Measurements from ENCODE around the gene PRKAR2B.
"Not testable (repeated sequence)": the region's sequence is repeated elsewhere in the genome, so short reads cannot be mapped to it uniquely, and the experiment has no call there.

Gene PRKAR2B

DNA sequence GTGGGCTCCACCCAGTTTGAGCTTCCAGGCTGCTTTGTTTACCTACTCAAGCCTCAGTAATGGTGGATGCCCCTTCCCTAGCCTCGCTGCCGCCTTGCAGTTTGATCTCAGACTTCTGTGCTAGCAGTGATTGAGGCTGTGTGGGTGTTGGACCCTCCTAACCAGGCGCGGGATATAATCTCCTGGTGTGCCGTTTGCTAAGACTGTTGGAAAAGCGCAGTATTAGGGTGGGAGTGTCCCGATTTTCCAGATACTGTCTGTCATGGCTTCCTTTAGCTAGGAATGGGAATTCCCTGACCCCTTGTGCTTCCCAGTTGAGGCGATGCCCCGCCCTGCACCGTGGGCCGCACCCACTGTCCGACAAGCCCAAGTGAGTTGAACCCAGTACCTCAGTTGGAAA lies 54.6 kb downstream of the PRKAR2B start:
- not testable (repeated sequence) for H3K27me3 ChIP-seq (ENCODE audit: control insufficient read depth in 1 of 2, insufficient read depth in 2 of 2, low read length in 2 of 2); H3K4me3 ChIP-seq (ENCODE audit: low read depth in 1 of 2, low read length in 2 of 2); H3K9me3 ChIP-seq (ENCODE audit: control insufficient read depth in 1 of 2, low read length in 2 of 2); H3K36me3 ChIP-seq (ENCODE audit: control insufficient read depth in 1 of 2, insufficient read depth in 2 of 2, low read length in 2 of 2); H3K27ac ChIP-seq (ENCODE audit: low read depth, low read length); H3K9ac ChIP-seq (ENCODE audit: low read depth in 1 of 2, low read length in 2 of 2); H3K4me1 ChIP-seq (ENCODE audit: control insufficient read depth in 1 of 2, insufficient read depth in 2 of 2, low read length in 2 of 2)

- Histone ChIP-seq H3K9ac (ENCODE audit: low read depth in 1 of 2, low read length in 2 of 2) (no peak overlapping the region), H3K27me3 (ENCODE audit: control insufficient read depth in 1 of 2, insufficient read depth in 2 of 2, low read length in 2 of 2) (no peaks in the 10 kb centered on the region)
Measured at GRCh38 chr7:107100824-107101223, 56.3 kb downstream of the PRKAR2B start.

GRCh38 chr7:107103369-107103768 lies 58.9 kb downstream of the PRKAR2B start:
- no peaks in the 10 kb centered on the region for H3K36me3 ChIP-seq (ENCODE audit: control insufficient read depth in 1 of 2, insufficient read depth in 2 of 2, low read length in 2 of 2)
- H3K9ac ChIP-seq (ENCODE audit: low read depth in 1 of 2, low read length in 2 of 2), result no peak overlapping the region
- no peaks in the 10 kb centered on the region for H3K4me1 ChIP-seq (ENCODE audit: control insufficient read depth in 1 of 2, insufficient read depth in 2 of 2, low read length in 2 of 2)
- no peak overlapping the region for H3K27ac ChIP-seq (ENCODE audit: low read depth, low read length)
- H3K4me3 ChIP-seq (ENCODE audit: low read depth in 1 of 2, low read length in 2 of 2), result no peak overlapping the region
- no peaks in the 10 kb centered on the region for H3K9me3 ChIP-seq (ENCODE audit: control insufficient read depth in 1 of 2, low read length in 2 of 2)
- no peaks in the 10 kb centered on the region for H3K27me3 ChIP-seq (ENCODE audit: control insufficient read depth in 1 of 2, insufficient read depth in 2 of 2, low read length in 2 of 2)

More at GRCh38 chr7:107100824-107101223, 56.3 kb downstream of the PRKAR2B start:
- Histone ChIP-seq H3K9me3 (ENCODE audit: control insufficient read depth in 1 of 2, low read length in 2 of 2) (no peaks in the 10 kb centered on the region), H3K27ac (ENCODE audit: low read depth, low read length) (no peak overlapping the region), H3K4me1 (ENCODE audit: control insufficient read depth in 1 of 2, insufficient read depth in 2 of 2, low read length in 2 of 2) (no peaks in the 10 kb centered on the region), H3K36me3 (ENCODE audit: control insufficient read depth in 1 of 2, insufficient read depth in 2 of 2, low read length in 2 of 2) (no peaks in the 10 kb centered on the region), H3K4me3 (ENCODE audit: low read depth in 1 of 2, low read length in 2 of 2) (no peak overlapping the region)

DNA sequence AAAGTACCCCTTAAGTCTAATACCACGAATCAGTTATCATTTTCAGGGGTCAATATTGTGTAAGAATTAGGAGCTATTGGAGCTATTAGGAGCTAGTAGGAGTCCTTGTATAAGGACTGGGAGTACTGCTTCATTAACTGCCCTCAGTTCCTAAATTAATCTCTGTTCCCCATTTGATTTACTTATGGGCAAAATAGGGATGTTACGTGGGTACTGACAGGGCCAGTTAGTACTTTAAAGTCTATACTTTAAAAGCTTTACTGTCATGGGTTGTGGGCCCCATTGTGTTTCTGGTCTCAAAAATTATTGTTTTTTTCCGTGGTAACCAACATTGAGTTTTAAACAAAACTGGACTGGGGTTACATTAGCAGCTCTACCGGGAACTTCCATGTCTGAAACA lies 60.3 kb downstream of the PRKAR2B start:
- Histone ChIP-seq H3K9ac (ENCODE audit: low read depth in 1 of 2, low read length in 2 of 2) (no peak overlapping the region), H3K36me3 (ENCODE audit: control insufficient read depth in 1 of 2, insufficient read depth in 2 of 2, low read length in 2 of 2) (no peaks in the 10 kb centered on the region), H3K4me3 (ENCODE audit: low read depth in 1 of 2, low read length in 2 of 2) (no peak overlapping the region), H3K27ac (ENCODE audit: low read depth, low read length) (no peak overlapping the region), H3K9me3 (ENCODE audit: control insufficient read depth in 1 of 2, low read length in 2 of 2) (no peaks in the 10 kb centered on the region), H3K27me3 (ENCODE audit: control insufficient read depth in 1 of 2, insufficient read depth in 2 of 2, low read length in 2 of 2) (no peaks in the 10 kb centered on the region), H3K4me1 (ENCODE audit: control insufficient read depth in 1 of 2, insufficient read depth in 2 of 2, low read length in 2 of 2) (no peaks in the 10 kb centered on the region)

- H3K27ac ChIP-seq (ENCODE audit: low read depth, low read length), result no peak overlapping the region
- no peak overlapping the region for H3K9ac ChIP-seq (ENCODE audit: low read depth in 1 of 2, low read length in 2 of 2)
- no peaks in the 10 kb centered on the region for H3K9me3 ChIP-seq (ENCODE audit: control insufficient read depth in 1 of 2, low read length in 2 of 2)
- no peak overlapping the region for H3K4me3 ChIP-seq (ENCODE audit: low read depth in 1 of 2, low read length in 2 of 2)
- no peaks in the 10 kb centered on the region for H3K4me1 ChIP-seq (ENCODE audit: control insufficient read depth in 1 of 2, insufficient read depth in 2 of 2, low read length in 2 of 2)
- H3K36me3 ChIP-seq (ENCODE audit: control insufficient read depth in 1 of 2, insufficient read depth in 2 of 2, low read length in 2 of 2), result no peaks in the 10 kb centered on the region
- no peaks in the 10 kb centered on the region for H3K27me3 ChIP-seq (ENCODE audit: control insufficient read depth in 1 of 2, insufficient read depth in 2 of 2, low read length in 2 of 2)
Measured at GRCh38 chr7:107105591-107106245, 61.2 kb downstream of the PRKAR2B start.

DNA sequence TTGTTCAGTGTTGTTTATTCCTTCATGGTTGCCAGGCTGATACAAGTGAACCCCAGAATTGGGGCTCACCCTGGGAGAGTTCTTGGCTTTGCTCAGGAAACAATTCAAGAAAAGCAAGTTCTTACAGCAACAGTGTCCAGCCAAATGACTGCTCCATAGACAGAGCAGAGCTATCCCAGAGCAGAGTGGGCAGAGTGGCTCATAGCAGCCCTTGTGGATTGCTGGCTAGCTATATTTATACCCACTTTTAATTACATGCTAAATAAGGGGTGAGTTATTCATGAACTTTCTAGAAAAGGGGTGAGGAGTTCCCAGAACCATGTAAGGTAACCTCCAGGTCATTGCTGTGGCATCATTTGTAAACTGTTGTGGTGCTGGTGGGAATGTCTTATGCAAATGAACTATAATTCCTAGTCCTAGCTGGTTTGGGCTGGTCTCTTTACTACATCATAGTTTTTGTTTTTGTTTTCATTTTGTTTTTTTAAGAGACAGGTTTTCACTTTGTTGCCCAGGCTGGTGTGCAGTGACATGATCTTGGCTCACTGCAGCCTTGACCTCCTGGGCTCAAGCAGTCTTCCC lies 64.4 kb downstream of the PRKAR2B start:
- no peaks in the 10 kb centered on the region for H3K4me1 ChIP-seq (ENCODE audit: control insufficient read depth in 1 of 2, insufficient read depth in 2 of 2, low read length in 2 of 2)
- no peak overlapping the region for H3K4me3 ChIP-seq (ENCODE audit: low read depth in 1 of 2, low read length in 2 of 2)
- no peaks in the 10 kb centered on the region for H3K9me3 ChIP-seq (ENCODE audit: control insufficient read depth in 1 of 2, low read length in 2 of 2)

GRCh38 chr7:107109955-107110354 lies 65.5 kb downstream of the PRKAR2B start:
- Histone ChIP-seq H3K27ac (ENCODE audit: low read depth, low read length) (no peak overlapping the region), H3K4me3 (ENCODE audit: low read depth in 1 of 2, low read length in 2 of 2) (no peak overlapping the region), H3K36me3 (ENCODE audit: control insufficient read depth in 1 of 2, insufficient read depth in 2 of 2, low read length in 2 of 2) (no peaks in the 10 kb centered on the region), H3K9ac (ENCODE audit: low read depth in 1 of 2, low read length in 2 of 2) (no peak overlapping the region), H3K4me1 (ENCODE audit: control insufficient read depth in 1 of 2, insufficient read depth in 2 of 2, low read length in 2 of 2) (no peaks in the 10 kb centered on the region), H3K9me3 (ENCODE audit: control insufficient read depth in 1 of 2, low read length in 2 of 2) (no peaks in the 10 kb centered on the region), H3K27me3 (ENCODE audit: control insufficient read depth in 1 of 2, insufficient read depth in 2 of 2, low read length in 2 of 2) (no peaks in the 10 kb centered on the region)

More for the DNA sequence above, 64.4 kb downstream of the PRKAR2B start:
- Histone ChIP-seq H3K9ac (ENCODE audit: low read depth in 1 of 2, low read length in 2 of 2) (no peak overlapping the region), H3K36me3 (ENCODE audit: control insufficient read depth in 1 of 2, insufficient read depth in 2 of 2, low read length in 2 of 2) (no peaks in the 10 kb centered on the region), H3K27ac (ENCODE audit: low read depth, low read length) (no peak overlapping the region), H3K27me3 (ENCODE audit: control insufficient read depth in 1 of 2, insufficient read depth in 2 of 2, low read length in 2 of 2) (no peaks in the 10 kb centered on the region)

DNA sequence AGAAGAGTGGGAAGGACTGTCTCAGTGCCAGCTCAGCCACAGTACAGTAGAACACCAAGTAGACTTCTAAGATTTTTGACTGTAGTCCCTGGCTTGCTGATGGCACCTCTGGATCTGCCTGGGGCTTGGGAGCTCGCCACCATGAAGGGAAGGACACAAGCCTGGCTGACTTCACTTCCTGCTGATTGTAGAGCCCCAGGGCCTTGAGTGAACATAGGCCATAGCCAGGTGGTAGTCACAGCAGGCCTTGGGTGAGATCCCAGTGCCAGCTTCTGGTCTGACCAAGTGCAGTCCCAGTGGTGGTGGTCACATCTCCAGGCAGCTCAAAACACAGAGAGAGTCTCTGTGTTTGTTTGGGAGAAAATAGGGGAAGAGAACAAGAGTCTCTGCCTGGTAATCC lies 66.7 kb downstream of the PRKAR2B start:
- no peaks in the 10 kb centered on the region for H3K27me3 ChIP-seq (ENCODE audit: control insufficient read depth in 1 of 2, insufficient read depth in 2 of 2, low read length in 2 of 2)
- no peaks in the 10 kb centered on the region for H3K4me1 ChIP-seq (ENCODE audit: control insufficient read depth in 1 of 2, insufficient read depth in 2 of 2, low read length in 2 of 2)
- H3K27ac ChIP-seq (ENCODE audit: low read depth, low read length), result no peak overlapping the region
- no peaks in the 10 kb centered on the region for H3K9me3 ChIP-seq (ENCODE audit: control insufficient read depth in 1 of 2, low read length in 2 of 2)
- H3K36me3 ChIP-seq (ENCODE audit: control insufficient read depth in 1 of 2, insufficient read depth in 2 of 2, low read length in 2 of 2), result no peaks in the 10 kb centered on the region
- no peak overlapping the region for H3K9ac ChIP-seq (ENCODE audit: low read depth in 1 of 2, low read length in 2 of 2)
- no peak overlapping the region for H3K4me3 ChIP-seq (ENCODE audit: low read depth in 1 of 2, low read length in 2 of 2)

DNA sequence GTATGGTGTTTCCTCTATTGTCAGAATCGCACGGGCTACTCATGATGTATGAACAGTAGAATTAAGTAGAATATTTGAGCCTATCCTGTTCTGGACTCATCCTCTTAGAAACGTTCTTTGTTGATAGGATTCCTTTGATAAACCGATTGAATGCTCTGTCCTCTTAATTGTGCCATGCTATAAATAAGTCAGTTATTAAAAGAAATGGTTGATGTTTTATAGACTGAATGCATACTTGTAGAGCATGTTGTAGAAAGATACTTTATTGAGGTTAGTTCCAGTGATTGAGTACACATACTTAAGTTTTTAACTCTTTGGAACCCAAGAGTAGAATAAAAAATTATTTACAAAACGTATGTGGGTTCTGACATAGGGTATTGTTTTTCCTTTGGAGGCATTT lies 69.4 kb downstream of the PRKAR2B start:
- Histone ChIP-seq H3K9me3 (ENCODE audit: control insufficient read depth in 1 of 2, low read length in 2 of 2) (no peaks in the 10 kb centered on the region), H3K4me3 (ENCODE audit: low read depth in 1 of 2, low read length in 2 of 2) (no peak overlapping the region), H3K27me3 (ENCODE audit: control insufficient read depth in 1 of 2, insufficient read depth in 2 of 2, low read length in 2 of 2) (no peaks in the 10 kb centered on the region), H3K4me1 (ENCODE audit: control insufficient read depth in 1 of 2, insufficient read depth in 2 of 2, low read length in 2 of 2) (no peaks in the 10 kb centered on the region), H3K36me3 (ENCODE audit: control insufficient read depth in 1 of 2, insufficient read depth in 2 of 2, low read length in 2 of 2) (no peaks in the 10 kb centered on the region), H3K27ac (ENCODE audit: low read depth, low read length) (no peak overlapping the region), H3K9ac (ENCODE audit: low read depth in 1 of 2, low read length in 2 of 2) (no peak overlapping the region)

DNA sequence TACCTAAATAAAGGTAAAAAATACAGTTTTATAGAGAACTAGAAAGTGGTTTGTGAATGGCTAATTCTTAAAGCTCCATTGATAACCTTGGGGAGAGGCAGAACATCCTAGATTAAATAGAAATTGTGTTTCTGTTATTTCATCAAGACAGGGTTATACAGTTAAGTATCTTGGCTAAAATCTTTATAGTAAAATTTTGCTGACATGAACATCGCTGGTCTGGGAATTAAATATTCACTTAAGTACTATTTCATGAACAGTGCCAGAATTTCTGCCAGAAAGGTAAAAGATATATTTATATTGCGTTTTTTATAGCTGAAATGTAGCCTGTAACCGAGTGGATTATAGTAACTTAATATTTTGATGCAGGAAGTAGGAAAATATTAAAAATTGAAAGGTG lies 70.6 kb downstream of the PRKAR2B start:
- Histone ChIP-seq H3K27ac (ENCODE audit: low read depth, low read length) (no peak overlapping the region), H3K4me1 (ENCODE audit: control insufficient read depth in 1 of 2, insufficient read depth in 2 of 2, low read length in 2 of 2) (no peaks in the 10 kb centered on the region), H3K36me3 (ENCODE audit: control insufficient read depth in 1 of 2, insufficient read depth in 2 of 2, low read length in 2 of 2) (no peaks in the 10 kb centered on the region), H3K9me3 (ENCODE audit: control insufficient read depth in 1 of 2, low read length in 2 of 2) (no peaks in the 10 kb centered on the region), H3K27me3 (ENCODE audit: control insufficient read depth in 1 of 2, insufficient read depth in 2 of 2, low read length in 2 of 2) (no peaks in the 10 kb centered on the region), H3K9ac (ENCODE audit: low read depth in 1 of 2, low read length in 2 of 2) (no peak overlapping the region), H3K4me3 (ENCODE audit: low read depth in 1 of 2, low read length in 2 of 2) (no peak overlapping the region)
